K562 (cell line): Measurements from ENCODE around the gene LLGL2.

Source experiments
- CC2D1A ChIP-seq: fragments of 450-650 bp; IDR thresholded peaks from 2 replicates; pipeline ENCODE4 v1.6.1; 2017; ENCODE audit warnings: mild to moderate bottlenecking
- CTCF ChIP-seq, 3 experiments: IDR thresholded peaks in 2 of 3; conservative IDR thresholded peaks in 1 of 3; 2 replicates each; pipeline ENCODE4 v1.5.1; 2011 to 2012; ENCODE audit warnings: low read length in 3 of 3, mild to moderate bottlenecking in 3 of 3, control low read depth in 2 of 3, improper control_type of control experiment in 1 of 3, inconsistent platforms in 1 of 3, low read depth in 1 of 3, mixed read lengths in 1 of 3, moderate library complexity in 1 of 3; ENCODE audit not compliant: insufficient read depth in 2 of 3
- SIX5 ChIP-seq, 2 experiments: IDR thresholded peaks; 2 replicates each; pipeline ENCODE4 v1.6.1; 2011; ENCODE audit warnings: low read length in 2 of 2, borderline replicate concordance in 1 of 2, low read depth in 1 of 2, mild to moderate bottlenecking in 1 of 2, moderate library complexity in 1 of 2; ENCODE audit not compliant: insufficient read depth in 1 of 2
- TF ChIP-seq, protein P1 (sequence below): sonication (generic); formaldehyde crosslinking; IDR thresholded peaks from 2 replicates; pipeline ENCODE4 v1.9.0; 2022; ENCODE audit warnings: mild to moderate bottlenecking, missing genetic modification reagents
- TF ChIP-seq, protein P2 (sequence below): sonication (generic); formaldehyde crosslinking; IDR thresholded peaks from 2 replicates; pipeline ENCODE4 v1.8.1; 2023; ENCODE audit warnings: mild to moderate bottlenecking, missing genetic modification reagents, moderate library complexity

DNA sequence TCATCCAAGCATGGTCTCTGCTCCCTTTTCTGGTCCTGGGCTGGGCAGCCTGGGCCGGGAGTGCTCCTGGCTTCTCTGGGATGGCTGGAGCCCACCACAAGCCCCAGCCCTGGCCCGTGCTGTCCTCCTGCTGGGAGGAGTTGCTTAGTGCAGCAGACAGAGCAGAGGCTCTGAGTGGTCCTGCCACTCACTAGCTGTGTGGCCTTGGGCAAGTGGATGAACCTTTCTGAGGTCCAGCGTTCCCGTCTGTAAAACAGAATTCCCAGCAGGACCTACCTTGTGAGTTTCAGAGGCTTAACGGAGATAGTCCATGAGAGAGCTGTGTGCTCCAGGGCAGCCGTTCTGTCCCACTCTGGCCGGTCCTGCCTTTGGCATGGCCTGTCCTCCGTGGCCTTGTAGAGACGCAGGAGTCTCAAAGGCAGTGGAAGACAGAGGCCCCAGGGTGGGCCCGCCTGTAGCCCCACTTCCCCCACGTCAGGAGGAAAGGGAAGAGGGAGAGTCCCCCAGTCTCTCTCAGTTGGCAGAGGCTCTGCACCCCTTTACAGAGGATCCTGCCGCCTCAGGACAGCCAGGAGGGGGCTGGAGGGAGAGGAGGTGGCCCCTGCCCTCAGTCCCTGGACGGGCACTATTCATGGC lies 69.9 kb downstream of the LLGL2 start:
- TF ChIP-seq SIX5 (IDR thresholded peaks at IDR 0.05; ENCODE audit: borderline replicate concordance in 1 of 2, insufficient read depth in 1 of 2, low read depth in 1 of 2, low read length in 2 of 2) = no peak
- no peak for TF ChIP-seq CC2D1A
- TF ChIP-seq, protein P1, sequence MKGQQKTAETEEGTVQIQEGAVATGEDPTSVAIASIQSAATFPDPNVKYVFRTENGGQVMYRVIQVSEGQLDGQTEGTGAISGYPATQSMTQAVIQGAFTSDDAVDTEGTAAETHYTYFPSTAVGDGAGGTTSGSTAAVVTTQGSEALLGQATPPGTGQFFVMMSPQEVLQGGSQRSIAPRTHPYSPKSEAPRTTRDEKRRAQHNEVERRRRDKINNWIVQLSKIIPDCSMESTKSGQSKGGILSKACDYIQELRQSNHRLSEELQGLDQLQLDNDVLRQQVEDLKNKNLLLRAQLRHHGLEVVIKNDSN = no peak
- TF ChIP-seq, protein P2, sequence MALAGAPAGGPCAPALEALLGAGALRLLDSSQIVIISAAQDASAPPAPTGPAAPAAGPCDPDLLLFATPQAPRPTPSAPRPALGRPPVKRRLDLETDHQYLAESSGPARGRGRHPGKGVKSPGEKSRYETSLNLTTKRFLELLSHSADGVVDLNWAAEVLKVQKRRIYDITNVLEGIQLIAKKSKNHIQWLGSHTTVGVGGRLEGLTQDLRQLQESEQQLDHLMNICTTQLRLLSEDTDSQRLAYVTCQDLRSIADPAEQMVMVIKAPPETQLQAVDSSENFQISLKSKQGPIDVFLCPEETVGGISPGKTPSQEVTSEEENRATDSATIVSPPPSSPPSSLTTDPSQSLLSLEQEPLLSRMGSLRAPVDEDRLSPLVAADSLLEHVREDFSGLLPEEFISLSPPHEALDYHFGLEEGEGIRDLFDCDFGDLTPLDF (CRISPR knock-in tag) = no peak
- no peak for TF ChIP-seq CTCF (IDR thresholded peaks at IDR 0.05 in 2 of 3, conservative IDR thresholded peaks at IDR 0.05 in 1 of 3; ENCODE audit: insufficient read depth in 2 of 3, low read depth in 1 of 3, low read length in 3 of 3)
